Fibroblast of the aortic adventitia (primary cell): Measurements from ENCODE around the gene RPS19. TPM values are rescaled to one million over a fixed set of nuclear protein-coding genes. Genes with fewer than 3 reads are reported as not detected.

ENCODE experiments used
- DNase-seq: peaks from one replicate; pipeline ENCODE4 v3.0.0-alpha.2; 2010; ENCODE audit warnings: low read depth
- H3K4me3 ChIP-seq: 2 replicates; pipeline ENCODE4 v1.5.1; 2011; ENCODE audit warnings: low read depth, mild to moderate bottlenecking, control low read depth, low read length, moderate library complexity
- CTCF ChIP-seq: IDR thresholded peaks from 2 replicates; pipeline ENCODE4 v1.5.1; 2011; ENCODE audit warnings: mild to moderate bottlenecking, low read length, control low read depth, inconsistent platforms; ENCODE audit not compliant: insufficient read depth
- total RNA-seq: library from RNA; depleted of rRNA; stranded (reverse); fragments of >200 nt; gene quantifications from 2 replicates; pipeline ENCODE4 v1.2.3, GENCODE V29; 2012; ENCODE audit warnings: low replicate concordance

RPS19 gene
- 827 and 1,080 TPM in 2 replicates for total RNA-seq

GRCh38 chr19:41859618-41860418 is at the start of gene RPS19:
Gene RPS19 (plus strand): TSS chr19:41860255. CDS start chr19:41860775, 520 bp downstream.
- peak; percentile 63 for TF ChIP-seq CTCF
- DNase-seq: peak; percentile 99
- peak within 1 kb of the TSS; percentile 98 for H3K4me3 ChIP-seq

GRCh38 chr19:41810301-41810700 is 49.8 kb upstream of the RPS19 start:
- no peak for TF ChIP-seq CTCF
- no peak overlapping the region for H3K4me3 ChIP-seq
- DNase-seq: no peak

GRCh38 chr19:41811036-41811435 is 49.0 kb upstream of the RPS19 start:
- DNase-seq: no peak
- no peak for TF ChIP-seq CTCF
- H3K4me3 ChIP-seq: no peak overlapping the region

GRCh38 chr19:41811981-41812380 is 48.1 kb upstream of the RPS19 start:
- TF ChIP-seq CTCF: no peak
- no peak for DNase-seq
- no peak overlapping the region for H3K4me3 ChIP-seq

- no peak for DNase-seq
- no peak for TF ChIP-seq CTCF
- no peak overlapping the region for H3K4me3 ChIP-seq
Observed at GRCh38 chr19:41813911-41814310, 46.1 kb upstream of the RPS19 start.

- TF ChIP-seq CTCF: no peak
- DNase-seq: no peak
- no peak overlapping the region for H3K4me3 ChIP-seq
Observed at GRCh38 chr19:41815301-41815700, 44.8 kb upstream of the RPS19 start.
